GM21717 (cell line): ENCODE results near the gene ENDOV.

Experiments used
- ATAC-seq: cut with Tn5 transposase; IDR thresholded peaks from one replicate; pipeline ENCODE4 v1.9.1; 2021; ENCODE audit warnings: mild to moderate bottlenecking, moderate library complexity; ENCODE audit not compliant: unreplicated experiment

Gene ENDOV

DNA sequence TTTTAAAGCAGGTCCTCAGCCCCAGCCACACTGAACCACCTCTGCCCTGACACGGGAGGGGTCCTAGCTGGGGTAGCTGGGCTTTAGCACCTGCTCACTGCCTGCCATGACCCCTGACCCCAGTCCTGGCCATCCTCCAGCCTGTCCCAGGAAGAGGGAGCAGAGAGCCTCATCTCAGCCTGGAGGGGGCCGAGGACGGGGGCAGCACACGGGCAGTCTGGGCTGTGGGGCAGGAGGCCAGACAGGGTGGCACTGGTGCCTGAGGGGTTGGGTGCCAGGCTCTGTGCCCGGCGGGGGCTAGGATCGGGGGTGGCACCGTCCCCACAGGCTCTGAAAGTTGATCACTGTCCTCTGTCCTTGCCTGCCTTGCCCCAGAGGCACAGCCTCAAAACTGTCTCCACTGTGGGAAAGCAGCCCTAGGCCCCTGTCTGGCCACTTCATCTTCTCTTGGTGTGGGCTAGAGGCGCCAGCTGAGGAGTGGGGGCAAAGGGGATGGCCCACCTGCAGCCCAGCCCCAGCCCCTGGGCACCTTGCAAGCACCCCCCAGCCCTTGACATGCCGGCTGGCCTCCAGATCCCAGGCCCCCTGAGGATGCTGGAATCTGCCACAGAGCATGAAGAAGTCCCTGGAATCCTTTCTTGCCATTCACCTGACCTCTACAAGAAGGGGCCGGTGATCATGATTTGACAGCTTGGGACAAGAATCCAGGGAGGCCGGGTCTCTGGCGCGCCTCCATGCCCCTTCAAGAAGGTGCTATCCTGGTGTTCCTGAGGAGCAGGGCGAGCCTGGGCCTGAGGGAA lies 15.7 kb downstream of the ENDOV start:
- no peak for ATAC-seq

DNA sequence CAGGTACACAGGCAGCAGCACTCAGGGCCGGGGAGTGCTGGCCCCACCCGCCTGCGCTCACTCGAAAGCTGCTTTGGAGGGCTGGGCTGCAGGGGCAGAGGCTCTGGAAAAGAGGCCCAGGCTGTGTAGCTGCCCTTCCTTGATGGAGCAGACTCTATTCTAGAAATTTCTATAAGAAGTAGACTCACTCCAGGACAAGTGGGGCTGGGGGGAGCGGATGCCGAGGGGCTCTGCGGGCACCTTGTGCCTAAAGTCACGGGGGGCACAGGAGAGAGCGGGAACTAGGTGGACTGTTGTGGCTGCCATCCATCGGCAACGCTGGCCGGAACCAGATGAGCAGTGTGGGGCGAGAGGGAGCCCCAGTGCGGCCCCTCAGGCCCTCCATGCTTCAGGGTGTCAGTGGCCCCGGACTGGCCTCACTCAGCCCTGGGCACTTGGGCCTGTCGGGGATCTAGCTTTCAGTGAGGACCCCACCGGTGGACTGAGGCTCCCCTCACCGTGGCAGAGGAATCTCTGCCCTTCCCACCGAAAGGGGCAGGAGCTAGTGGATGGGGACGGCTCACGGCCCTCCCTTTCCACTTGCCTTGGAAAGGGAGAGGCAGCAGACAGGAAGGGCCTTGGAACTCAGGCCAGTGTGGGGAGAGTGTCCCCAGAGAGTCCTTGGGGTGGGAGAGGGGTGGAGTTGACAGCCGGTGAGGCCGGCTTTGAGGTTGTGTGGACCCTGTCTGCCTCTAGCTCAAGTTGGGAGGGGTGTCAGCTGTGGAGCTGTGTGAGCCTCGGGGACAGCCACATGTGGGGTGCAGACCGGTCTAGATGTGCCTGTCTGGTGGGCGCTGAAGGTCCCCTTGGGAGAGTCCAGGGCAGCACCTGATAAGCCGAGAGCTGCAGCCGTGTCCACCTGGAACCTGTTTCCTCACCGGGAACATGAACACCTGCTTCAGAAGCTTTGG lies 16.6 kb downstream of the ENDOV start:
- no peak for ATAC-seq

DNA sequence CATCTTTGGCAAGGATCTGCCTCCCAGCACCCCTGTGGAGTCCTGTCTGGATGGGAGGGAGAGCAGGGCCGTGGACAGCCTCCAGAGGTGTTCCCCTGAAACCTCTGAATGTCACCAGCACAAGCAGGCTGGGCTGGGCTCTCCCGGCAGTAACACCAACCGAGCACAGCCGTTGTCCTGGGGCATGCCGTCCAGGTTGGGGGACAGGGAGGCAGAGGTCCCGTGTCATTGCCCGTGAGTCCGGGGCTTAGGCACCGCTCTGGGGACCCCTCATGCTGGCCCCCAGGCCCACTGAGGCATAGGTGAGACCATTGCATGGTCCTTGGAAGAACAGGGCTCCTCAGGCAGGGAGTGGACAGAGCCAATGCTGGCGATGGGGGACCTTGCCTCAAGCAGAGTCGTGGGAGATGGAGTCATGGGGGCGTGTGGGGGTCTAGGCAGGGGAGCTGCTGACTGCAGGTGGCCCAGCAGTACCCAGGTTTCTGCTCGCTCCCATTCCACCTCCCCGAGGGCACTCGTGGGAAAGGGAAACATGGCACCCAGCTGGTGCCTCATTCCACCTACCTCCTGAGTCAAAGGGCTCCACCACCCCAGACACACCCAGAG lies 17.5 kb downstream of the ENDOV start:
- no peak for ATAC-seq

DNA sequence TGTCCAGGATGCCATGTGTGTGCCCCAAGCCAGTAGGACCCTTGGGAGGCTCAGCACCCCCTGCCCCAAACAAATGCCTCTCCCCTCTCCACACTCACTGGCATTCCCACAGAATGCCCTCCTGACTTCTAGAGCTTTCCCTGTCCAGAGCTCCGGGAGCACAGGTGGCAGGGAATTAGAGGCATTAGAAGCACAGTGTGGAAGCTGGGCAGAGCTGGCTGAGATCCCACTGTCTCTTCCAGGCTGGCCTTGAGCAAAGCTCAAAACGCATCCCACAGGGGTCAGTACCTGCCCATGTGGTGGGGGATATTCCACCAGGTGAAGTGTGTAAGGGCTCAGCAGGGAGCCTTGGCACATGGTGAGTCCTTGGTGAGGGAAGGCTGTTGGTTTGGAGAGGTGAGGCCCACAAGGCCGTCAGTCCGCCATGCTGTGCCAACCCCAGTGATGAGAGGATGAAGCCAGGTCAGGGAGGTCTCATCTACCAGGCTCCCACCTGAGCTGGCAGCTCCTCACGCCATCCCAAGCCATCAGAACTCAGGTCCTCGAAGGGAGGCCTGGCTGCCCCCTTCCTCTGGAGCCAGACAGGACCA lies 18.1 kb downstream of the ENDOV start:
- no peak for ATAC-seq

DNA sequence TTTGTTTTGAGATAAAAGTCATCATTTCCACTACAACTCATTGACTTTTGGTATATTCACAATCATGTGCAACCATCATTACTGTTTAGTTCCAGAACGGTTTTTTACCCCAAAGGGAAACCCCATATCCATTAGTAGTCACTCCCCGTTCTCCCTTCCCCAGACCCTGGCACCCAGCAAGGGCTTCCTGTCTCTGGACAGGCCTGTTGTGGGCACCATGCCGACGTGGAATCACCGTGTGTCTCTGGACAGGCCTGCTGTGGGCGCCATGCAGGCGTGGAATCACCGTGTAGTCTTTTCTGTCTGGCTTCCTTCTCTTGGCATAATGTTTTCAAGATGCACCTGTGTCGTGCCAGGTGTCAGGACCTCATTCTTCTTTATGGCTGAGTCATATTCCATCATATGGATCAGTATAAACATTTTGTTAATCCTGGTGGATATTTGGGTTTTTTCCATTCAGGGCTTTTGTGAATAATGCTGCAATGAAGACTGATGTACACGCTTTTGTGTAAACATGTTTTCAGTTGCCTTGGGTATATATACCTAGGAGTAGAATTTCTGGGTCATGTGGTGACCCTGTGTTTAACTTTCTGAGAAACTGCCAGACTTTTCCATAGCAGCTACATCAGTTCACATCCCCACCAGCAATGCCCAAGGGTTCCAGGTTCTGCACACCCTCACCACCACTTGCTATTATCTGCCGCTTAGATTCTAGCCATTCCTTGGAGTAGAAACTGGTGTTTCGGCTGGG lies 19.1 kb downstream of the ENDOV start:
- ATAC-seq = no peak

DNA sequence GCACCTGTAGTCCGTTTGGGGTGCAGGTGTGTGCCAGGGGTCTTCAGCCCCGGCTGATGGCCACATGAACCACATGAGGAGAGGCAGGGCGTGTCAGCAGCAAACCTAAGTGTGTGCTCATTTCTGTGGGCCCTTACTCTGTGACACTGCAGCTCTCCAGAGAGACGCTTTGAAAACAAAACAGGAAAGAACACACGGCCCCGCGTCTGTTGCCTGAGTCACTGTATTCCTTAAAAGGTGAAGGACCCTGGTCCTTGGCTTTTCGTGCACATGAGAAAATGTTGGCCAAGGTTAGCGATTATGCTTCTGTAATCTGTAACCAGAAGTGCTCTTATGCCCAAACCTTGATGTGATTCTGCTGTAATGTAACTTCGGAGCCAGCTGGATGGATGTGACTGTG lies 22.6 kb downstream of the ENDOV start:
- no peak for ATAC-seq

DNA sequence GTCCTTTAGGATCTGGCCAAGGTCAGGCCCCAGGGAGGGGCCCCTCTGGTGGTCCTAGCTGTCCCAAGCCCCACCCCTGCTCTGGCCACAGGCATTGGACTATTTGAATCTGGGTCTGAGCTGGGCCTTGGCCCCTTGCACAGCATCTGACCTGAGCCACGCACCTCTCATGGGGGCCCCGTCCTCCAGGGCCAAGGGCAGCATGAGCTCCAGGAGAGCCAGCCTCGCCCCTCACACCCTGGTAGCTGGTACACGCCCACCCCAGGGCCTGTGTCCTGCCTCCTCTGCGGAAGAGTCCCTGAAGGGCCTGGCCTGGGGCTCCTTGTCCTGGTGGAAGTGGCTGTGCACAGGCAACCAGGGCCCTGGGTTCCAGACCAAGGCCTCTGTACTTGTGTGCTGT lies 23.8 kb downstream of the ENDOV start:
- no peak for ATAC-seq

DNA sequence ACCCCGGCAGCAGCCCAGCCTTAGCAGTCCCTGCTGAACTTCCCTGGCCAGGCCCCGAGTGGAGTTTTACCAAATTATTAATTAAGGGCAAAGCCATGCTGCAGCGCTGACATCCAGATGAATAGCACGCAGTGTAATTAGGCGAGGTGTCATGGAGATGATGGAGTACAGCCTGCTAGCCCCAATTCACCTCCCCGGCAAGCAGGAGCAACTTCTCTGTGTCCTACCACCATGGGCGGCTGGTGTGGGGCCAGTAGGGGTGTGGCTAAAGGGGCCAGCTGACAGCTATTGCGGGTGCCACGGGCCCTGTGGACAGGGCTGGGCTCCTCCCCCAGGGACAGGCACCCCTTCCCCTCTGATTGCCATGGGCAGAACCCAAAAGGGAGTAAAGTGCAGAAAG lies 24.5 kb downstream of the ENDOV start:
- no peak for ATAC-seq

DNA sequence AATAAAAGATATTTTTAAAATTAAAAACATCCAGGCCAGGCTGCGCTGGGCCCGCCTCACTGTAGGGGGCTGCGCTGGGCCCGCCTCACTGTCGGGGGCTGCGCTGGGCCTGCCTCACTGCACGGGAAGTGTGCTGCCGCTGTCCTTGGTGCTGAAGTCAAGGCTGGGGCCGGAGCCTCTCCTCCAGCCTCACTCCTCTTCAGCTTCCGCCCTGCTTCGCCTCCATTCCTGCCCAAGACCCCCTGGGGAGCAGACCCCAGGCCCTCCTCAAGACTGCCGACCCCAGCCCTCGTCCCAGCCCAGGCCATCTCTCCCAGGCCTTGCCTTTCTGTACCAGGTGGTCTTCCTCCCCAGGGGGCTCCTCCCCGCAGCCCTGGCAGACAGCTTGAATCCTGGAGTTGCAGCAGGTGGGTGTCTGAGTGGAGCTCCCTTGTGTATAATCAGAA lies 26.2 kb downstream of the ENDOV start:
- no peak for ATAC-seq

DNA sequence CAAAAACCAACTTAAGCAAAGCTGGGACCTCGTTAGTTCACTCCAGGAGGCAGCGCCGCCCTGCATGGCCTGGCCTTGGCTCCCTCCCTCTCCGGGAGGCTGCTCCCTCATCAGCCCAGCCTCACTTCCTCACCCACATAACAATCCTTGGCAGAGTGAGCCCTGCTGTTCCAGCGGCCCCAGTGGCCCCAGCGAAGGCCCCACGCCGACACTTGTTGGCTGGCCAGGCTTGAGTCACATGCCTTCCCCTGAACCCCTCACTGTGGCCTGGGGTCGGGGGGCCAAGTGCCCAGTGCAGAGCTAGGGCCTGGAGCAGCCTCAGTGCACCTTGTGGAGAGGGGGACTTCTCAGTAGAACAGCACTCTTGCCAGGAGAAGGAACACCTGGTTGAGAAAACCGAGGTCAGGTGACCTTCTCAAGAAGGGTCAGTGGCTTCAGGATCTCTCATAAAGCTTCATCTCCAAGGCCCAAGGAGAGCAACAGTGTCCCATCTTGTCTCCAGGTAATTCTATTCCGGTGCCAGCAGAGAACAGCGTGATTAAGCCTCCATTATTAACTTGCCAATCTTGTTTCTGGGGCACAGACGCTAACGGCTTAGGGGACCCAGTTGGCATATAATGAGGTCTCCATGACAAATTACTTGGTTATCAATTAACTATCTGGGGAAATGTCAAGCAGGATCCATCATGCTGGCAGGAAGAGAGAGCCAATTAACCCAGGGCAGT lies 26.8 kb downstream of the ENDOV start:
- ATAC-seq = no peak

DNA sequence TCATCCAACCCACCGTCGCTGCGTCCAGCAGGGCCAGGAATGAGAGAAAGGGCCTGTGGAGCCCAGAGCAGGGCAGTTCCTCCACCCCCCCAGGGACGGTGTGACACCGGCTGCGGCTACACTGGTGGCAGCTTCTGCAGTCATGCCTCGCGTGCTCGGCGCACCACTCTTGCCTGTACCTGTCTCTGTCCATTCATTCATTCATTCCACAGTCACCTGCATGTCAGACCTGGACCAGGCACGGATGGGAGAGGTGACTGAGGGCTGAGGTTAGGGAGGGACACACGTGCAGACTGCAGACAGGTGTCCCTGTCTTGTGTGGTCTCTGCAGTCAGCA lies 27.3 kb downstream of the ENDOV start:
- no peak for ATAC-seq

DNA sequence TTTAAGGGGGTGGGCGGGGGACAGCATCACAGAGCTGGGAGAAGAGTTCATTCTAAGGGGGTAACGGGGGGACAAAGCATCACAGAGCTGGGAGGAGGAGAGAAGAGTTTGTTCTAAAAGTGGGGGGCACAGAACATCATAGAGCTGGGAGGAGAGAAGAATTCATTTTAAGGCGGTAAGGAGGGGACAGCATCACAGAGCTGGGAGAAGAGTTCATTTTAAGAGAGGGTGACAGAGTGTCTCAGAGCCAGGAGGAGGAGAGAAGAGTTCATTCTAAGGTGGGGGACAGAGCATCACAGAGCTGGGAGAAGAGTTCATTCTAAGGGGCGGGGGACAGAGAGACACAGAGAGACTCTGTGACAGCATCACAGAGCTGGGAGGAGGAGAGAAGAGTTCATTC lies 27.8 kb downstream of the ENDOV start:
- ATAC-seq = no peak

DNA sequence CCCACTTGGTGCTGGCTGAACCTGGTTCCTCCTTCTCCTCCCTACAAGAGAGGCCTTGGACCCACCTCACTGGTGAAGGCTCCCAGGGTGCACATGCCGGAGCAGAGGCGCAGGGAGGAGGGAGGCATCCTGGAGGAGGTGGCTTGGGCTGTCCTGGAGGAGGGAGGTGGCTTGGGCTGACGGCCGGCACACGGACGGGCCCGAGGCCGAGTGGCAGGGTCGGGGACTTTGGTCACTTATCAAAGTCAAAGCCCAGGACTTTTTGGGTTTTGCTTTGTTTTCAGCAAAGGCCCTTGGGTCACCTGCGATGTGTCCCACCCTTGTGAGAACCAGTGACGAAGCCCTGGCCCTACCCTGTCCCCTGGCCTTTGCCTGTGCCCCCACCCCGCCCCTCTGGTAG lies 28.5 kb downstream of the ENDOV start:
- ATAC-seq = no peak

DNA sequence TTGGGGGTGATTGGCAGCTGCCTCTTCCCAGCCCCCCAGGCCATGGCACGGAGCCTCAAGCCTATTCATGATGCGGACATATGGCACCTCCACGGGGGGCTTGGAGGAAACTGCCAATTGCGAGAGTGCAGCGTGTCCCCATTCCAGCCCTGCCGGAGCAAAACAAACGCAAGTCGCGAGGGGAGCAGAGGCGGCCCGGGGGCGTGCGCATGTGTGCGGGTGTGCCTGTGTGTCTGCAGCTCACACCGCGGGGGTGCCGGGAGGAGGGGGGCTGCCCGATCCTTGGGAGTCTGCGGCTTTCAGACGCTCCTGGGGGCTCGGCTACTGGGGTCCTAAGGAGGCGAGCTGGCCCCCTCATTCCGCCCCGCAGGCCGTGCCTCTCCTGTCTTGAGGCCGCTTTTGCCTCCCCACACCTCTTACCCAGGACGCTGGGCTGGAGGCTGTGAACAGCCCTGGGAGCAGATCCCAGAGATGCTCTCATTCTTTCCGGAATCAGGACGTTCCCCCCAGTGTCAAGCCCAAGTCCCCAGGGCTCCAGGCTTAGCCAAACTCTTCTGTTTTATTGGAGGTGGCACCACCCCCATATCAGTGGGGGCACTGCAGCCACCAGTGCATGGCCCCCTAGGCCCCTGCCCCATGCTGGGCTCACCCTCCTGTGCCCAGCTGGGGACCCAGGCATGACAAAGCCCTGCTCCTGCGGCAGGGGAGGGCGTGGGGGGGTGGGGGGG lies 29.1 kb downstream of the ENDOV start:
- no peak for ATAC-seq

DNA sequence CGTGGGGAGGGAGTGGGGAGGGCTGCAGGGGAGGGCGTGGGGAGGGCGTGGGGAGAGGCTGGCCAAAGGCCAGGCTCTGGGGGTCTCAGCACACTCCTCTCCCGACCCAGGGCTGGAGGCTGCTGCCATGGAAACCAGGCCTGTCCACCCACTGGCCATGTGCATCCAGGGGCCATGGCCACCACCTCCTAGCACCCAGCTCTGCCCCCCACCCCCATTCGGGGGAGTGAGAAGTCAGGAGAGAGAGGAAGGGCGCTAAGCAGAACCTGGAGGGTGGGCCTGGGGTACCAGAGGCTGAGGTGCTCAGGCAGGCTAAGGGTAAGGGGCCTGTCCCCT lies 29.6 kb downstream of the ENDOV start:
- ATAC-seq = no peak

DNA sequence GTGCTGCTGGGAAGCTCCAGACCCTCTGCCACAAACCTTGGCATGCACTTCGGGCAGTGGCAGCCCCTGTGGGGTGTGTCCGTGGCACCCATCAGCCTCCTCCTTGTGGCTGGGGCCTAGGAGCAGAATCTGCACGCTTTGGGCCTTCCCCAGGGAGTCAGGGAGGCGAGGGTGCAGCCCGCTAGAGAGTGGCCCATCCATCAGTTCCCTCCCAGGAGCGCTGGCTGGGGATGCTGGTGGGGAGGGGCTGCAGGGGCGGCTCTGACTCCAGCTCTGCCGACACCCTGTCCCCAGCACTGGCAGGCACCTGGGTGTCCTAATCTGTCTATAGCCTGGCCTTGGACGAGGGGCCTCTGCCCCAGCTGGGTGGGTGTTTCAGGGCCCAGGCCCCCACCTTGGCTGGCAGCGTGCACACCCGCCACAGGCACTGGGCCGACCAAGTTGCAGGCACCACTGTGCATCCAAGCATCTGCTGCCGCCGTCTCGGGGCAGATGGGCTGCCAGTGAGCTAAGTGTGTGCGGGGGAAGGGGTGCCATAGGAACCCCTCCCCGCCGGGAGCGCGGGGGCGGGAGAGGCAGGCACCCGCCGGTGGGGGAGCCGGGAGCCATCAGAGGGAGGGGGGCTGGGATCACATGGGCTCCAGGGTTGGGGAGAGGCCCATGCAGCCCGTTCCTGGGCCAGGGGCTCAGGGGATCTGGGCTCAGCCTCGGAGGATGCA lies 30.2 kb downstream of the ENDOV start:
- no peak for ATAC-seq

DNA sequence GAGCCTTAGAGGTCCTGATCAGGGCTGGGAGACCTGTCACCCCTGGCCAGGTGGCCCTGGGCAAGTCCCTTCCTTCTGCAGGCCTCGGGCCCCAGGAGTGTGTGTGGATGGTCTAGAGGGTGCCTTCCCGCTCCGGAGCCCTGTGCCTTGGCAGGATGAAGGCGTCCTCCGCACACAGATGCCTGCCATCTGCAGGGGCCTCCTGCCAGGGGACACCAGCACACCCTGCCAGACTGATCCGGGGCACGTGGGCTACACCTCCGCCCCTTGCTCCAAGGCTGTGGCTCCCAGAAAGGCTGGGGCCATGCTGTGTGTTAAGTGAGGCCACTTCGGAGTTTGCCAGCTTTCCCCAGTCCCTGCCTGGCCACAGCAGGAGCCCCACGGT lies 30.8 kb downstream of the ENDOV start:
- ATAC-seq = no peak

DNA sequence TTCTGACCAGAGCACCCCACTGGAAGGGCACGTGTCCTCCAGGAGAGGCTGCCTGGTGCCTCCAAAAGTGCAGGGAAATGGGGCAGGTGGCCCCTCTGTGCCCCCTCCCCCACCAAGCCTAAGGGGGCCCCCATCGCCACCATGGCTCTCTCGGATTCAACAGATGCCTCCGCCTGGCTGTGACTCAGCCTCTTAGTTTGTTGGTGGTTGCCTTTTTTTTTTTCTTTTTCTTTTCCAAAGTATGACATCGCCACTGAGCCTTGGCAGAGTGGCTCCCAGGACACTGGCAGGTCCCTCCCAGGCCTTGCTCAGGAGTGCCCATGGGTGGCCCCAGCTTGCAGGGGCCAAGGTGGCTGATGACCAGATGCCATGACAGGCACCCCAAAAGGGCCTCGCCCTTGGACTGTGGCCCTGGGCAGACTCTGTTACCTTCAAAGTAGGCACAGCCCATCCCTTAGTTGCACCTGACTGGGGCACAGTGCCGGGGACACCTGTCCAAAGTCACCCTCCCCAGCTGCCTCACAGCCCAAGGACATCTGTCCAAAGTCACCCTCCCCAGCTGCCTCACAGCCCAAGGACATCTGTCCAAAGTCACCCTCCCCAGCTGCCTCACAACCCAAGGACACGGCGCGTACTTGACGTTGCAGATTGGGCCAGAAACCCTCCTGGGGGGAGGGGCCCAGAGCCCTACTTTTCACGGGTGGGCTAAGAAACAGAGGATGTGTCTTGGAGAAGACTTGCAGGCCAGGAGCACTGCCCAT lies 31.9 kb downstream of the ENDOV start:
- no peak for ATAC-seq
